Karpas-422 (cell line): ENCODE data around the gene JPH2. TPM values are rescaled to one million over a fixed set of nuclear protein-coding genes. Genes with fewer than 3 reads are reported as not detected.

Source experiments
- DNase-seq: peaks from one replicate; pipeline ENCODE4 v3.0.0-alpha.2; 2015
- H2AFZ ChIP-seq: fragments of 200-600 bp; sonication (generic); 2 replicates; pipeline ENCODE4 v1.6.1; 2014; ENCODE audit warnings: antibody characterized with exemption, low read length, mixed read lengths
- H3K27ac ChIP-seq: fragments of 200-600 bp; sonication (generic); 2 replicates; pipeline ENCODE4 v1.5.1; 2014; ENCODE audit warnings: mild to moderate bottlenecking, low read length, moderate library complexity
- H3K27me3 ChIP-seq: fragments of 200-600 bp; sonication (generic); 2 replicates; pipeline ENCODE4 v1.6.1; 2014; ENCODE audit warnings: low read length, mixed read lengths
- H3K36me3 ChIP-seq: fragments of 200-600 bp; sonication (generic); 2 replicates; pipeline ENCODE4 v1.6.1; 2014; ENCODE audit warnings: low read length, mixed read lengths; ENCODE audit not compliant: insufficient read depth
- H3K4me1 ChIP-seq: fragments of 200-600 bp; sonication (generic); 2 replicates; pipeline ENCODE4 v1.6.1; 2014; ENCODE audit warnings: mild to moderate bottlenecking, low read length, mixed read lengths
- H3K4me2 ChIP-seq: fragments of 200-600 bp; sonication (generic); 2 replicates; pipeline ENCODE4 v1.6.1; 2014; ENCODE audit warnings: low read length, low read depth, mild to moderate bottlenecking; ENCODE audit not compliant: poor library complexity, severe bottlenecking
- H3K4me3 ChIP-seq: fragments of 200-600 bp; sonication (generic); 2 replicates; pipeline ENCODE4 v1.5.1; 2014; ENCODE audit warnings: mild to moderate bottlenecking, antibody characterized with exemption, low read length, mixed read lengths
- H3K79me2 ChIP-seq: fragments of 200-600 bp; sonication (generic); 2 replicates; pipeline ENCODE4 v1.6.1; 2014; ENCODE audit warnings: mild to moderate bottlenecking, low read length, mixed read lengths
- H3K9ac ChIP-seq: fragments of 200-600 bp; sonication (generic); 2 replicates; pipeline ENCODE4 v1.6.0; 2014; ENCODE audit warnings: low read length
- H3K9me2 ChIP-seq: fragments of 200-600 bp; sonication (generic), shearing (Covaris generic); replicated peaks from 2 replicates; pipeline ENCODE4 v1.6.0; 2014; ENCODE audit warnings: mild to moderate bottlenecking, low read length, moderate library complexity; ENCODE audit not compliant: insufficient read depth
- H3K9me3 ChIP-seq: fragments of 300-700, 200-600 bp; sonication (generic); 2 replicates; pipeline ENCODE4 v1.6.1; 2014; ENCODE audit warnings: low read length, mixed read lengths
- H4K20me1 ChIP-seq: fragments of 200-600 bp; sonication (generic); 2 replicates; pipeline ENCODE4 v1.6.1; 2014; ENCODE audit warnings: mild to moderate bottlenecking, antibody characterized with exemption, low read length, low read depth; ENCODE audit not compliant: insufficient read depth
- total RNA-seq: library from RNA; depleted of rRNA; stranded (reverse); fragments of >200 nt; shearing (Covaris generic); gene quantifications from 2 replicates; pipeline ENCODE4 v1.2.3, GENCODE V29; 2014; ENCODE audit warnings: low replicate concordance

The JPH2 gene
- total RNA-seq, 1 experiment from 2014 or later = not detected

- Histone ChIP-seq H3K4me3 (no peak overlapping the region), H3K79me2 (no peaks in the 10 kb centered on the region), H3K4me2 (no peak overlapping the region), H3K36me3 (no peaks in the 10 kb centered on the region), H3K9me2 (no peaks in the 10 kb centered on the region), H3K4me1 (no peaks in the 10 kb centered on the region), H3K9ac (no peak overlapping the region), H4K20me1 (no peaks in the 10 kb centered on the region), H3K27ac (no peak overlapping the region), H3K27me3 (no peaks in the 10 kb centered on the region), H3K9me3 (no peaks in the 10 kb centered on the region), H2AFZ (no peak overlapping the region)
- DNase-seq = no peak
Observed at GRCh38 chr20:44188752-44189151, 1.8 kb upstream of the JPH2 start.

DNA sequence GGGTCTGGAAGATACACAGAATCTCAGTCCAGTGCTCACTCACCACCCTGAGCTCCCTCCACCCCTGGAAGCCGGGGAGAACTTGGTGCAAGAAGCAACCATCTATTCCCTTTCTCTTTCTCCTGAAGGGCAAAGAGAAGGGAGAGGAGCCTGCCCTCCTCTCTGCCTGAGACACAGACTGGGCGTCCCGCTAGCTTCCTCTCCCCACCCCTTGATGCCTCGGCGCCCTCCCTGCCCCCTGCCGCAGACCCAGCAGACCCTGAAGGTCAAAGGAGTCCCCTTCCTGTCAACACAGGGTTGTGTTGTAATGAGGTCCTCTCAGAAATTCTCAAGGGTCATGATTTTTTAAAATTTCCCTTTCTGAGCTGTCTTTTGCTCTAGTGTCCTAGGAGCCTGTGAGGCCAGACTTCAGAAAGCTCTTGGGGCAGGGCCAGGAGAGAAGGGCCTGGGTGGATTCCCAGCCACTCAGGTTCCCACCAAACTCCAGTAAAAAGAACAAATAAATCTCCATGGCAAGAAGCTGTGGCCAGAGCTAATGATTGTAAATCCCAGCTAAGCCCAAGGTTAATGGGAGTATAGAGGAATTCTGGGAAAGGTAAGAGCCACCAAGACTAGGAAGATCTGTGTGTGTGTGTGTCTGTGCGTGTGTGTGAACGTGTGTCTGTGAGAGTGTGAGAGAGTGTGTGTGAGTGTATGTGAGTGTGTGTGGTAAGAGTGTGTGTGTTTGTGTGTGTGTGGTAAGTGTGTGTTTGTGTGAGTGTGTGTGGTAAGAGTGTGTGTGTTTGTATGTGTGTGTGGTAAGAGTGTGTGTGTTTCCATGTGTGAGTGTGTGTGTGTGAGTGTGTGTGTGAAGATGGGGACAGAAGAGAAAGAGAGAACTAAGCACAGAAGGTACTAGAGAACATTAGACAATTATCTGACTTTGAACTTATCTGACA is 1.1 kb upstream of the JPH2 start:
- no peak overlapping the region for H3K4me3 ChIP-seq
- H3K9me3 ChIP-seq = no peaks in the 10 kb centered on the region
- H3K36me3 ChIP-seq = no peaks in the 10 kb centered on the region
- no peaks in the 10 kb centered on the region for H3K27me3 ChIP-seq
- H3K4me1 ChIP-seq = no peaks in the 10 kb centered on the region
- no peak overlapping the region for H3K9ac ChIP-seq
- H3K79me2 ChIP-seq = no peaks in the 10 kb centered on the region
- H3K9me2 ChIP-seq = no peaks in the 10 kb centered on the region
- H2AFZ ChIP-seq = no peak overlapping the region
- DNase-seq = no peak
- no peaks in the 10 kb centered on the region for H4K20me1 ChIP-seq
- no peak overlapping the region for H3K4me2 ChIP-seq
- no peak overlapping the region for H3K27ac ChIP-seq

- Histone ChIP-seq H3K9ac (no peak overlapping the region), H3K79me2 (no peaks in the 10 kb centered on the region), H3K9me2 (no peaks in the 10 kb centered on the region), H3K4me1 (no peaks in the 10 kb centered on the region), H3K9me3 (no peaks in the 10 kb centered on the region), H2AFZ (no peak overlapping the region), H4K20me1 (no peaks in the 10 kb centered on the region), H3K27me3 (no peaks in the 10 kb centered on the region), H3K27ac (no peak overlapping the region), H3K4me3 (no peak overlapping the region), H3K36me3 (no peaks in the 10 kb centered on the region), H3K4me2 (no peak overlapping the region)
- DNase-seq = no peak
Observed at GRCh38 chr20:44186674-44187053, 324 bp downstream of the JPH2 start.

DNA sequence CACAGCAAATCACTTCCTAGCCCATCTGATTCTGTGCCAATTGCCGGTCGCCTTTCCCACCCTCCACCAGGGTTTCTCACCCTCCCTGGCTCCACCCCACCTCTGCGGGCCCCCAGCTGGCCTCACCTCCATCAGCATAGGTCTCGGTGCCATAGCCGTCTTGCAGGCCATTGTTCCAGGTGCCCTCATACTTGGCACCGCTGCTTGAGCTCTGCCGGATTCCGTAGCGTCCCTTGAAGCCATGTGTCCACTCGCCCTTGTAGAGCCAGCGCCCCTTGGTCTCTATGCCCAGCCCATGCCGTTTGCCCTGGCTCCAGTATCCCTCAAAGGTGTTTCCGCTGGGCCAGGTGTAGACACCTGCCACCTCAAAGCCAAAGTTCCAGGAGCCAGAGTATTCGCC is 787 bp downstream of the JPH2 start:
- no peak overlapping the region for H3K4me3 ChIP-seq
- no peaks in the 10 kb centered on the region for H3K4me1 ChIP-seq
- H3K4me2 ChIP-seq = no peak overlapping the region
- no peaks in the 10 kb centered on the region for H3K79me2 ChIP-seq
- no peaks in the 10 kb centered on the region for H4K20me1 ChIP-seq
- H2AFZ ChIP-seq = no peak overlapping the region
- no peak for DNase-seq
- H3K9me3 ChIP-seq = no peaks in the 10 kb centered on the region
- H3K9ac ChIP-seq = no peak overlapping the region
- no peaks in the 10 kb centered on the region for H3K36me3 ChIP-seq
- H3K9me2 ChIP-seq = no peaks in the 10 kb centered on the region
- no peaks in the 10 kb centered on the region for H3K27me3 ChIP-seq
- H3K27ac ChIP-seq = no peak overlapping the region

GRCh38 chr20:44185574-44185973 is 1.4 kb downstream of the JPH2 start:
- Histone ChIP-seq H3K4me3 (no peak overlapping the region), H4K20me1 (no peaks in the 10 kb centered on the region), H2AFZ (no peak overlapping the region), H3K9me3 (no peaks in the 10 kb centered on the region), H3K27me3 (no peaks in the 10 kb centered on the region), H3K36me3 (no peaks in the 10 kb centered on the region), H3K27ac (no peak overlapping the region), H3K9me2 (no peaks in the 10 kb centered on the region), H3K79me2 (no peaks in the 10 kb centered on the region), H3K9ac (no peak overlapping the region), H3K4me1 (no peaks in the 10 kb centered on the region), H3K4me2 (no peak overlapping the region)
- no peak for DNase-seq

- Histone ChIP-seq H3K27ac (no peak overlapping the region), H2AFZ (no peak overlapping the region), H4K20me1 (no peaks in the 10 kb centered on the region), H3K4me3 (no peak overlapping the region), H3K36me3 (no peaks in the 10 kb centered on the region), H3K9ac (no peak overlapping the region), H3K4me1 (no peaks in the 10 kb centered on the region), H3K79me2 (no peaks in the 10 kb centered on the region), H3K9me3 (no peaks in the 10 kb centered on the region), H3K27me3 (peaks cover 2% of the 10 kb centered on the region; the same call in 1 of the 2 replicates), H3K9me2 (no peaks in the 10 kb centered on the region), H3K4me2 (no peak overlapping the region)
- DNase-seq = no peak
Observed at GRCh38 chr20:44183282-44183681, 3.7 kb downstream of the JPH2 start.

DNA sequence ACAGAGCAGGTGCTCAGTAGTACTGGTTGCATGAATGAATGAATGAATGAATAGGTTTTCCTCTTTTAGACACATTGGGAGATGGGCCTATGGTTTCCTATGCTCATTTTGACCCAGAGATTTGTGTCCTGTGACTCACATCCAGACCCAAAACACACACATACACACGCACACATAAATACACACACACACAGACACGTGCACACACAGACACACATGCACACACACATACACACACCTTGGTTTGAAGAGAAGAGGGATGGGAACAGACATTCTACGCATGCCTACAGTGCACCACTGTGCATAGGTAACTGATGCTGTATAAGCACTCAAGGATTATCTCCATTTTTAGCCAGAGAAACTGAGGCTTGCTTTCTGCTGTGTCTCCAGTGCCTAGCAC is 4.1 kb downstream of the JPH2 start:
- no peak overlapping the region for H3K27ac ChIP-seq
- no peak overlapping the region for H3K9ac ChIP-seq
- no peaks in the 10 kb centered on the region for H3K9me2 ChIP-seq
- no peak overlapping the region for H3K4me2 ChIP-seq
- no peaks in the 10 kb centered on the region for H3K9me3 ChIP-seq
- H3K4me1 ChIP-seq = no peaks in the 10 kb centered on the region
- H4K20me1 ChIP-seq = no peaks in the 10 kb centered on the region
- no peak overlapping the region for H3K4me3 ChIP-seq
- no peaks in the 10 kb centered on the region for H3K79me2 ChIP-seq
- H3K36me3 ChIP-seq = no peaks in the 10 kb centered on the region
- no peak overlapping the region for H2AFZ ChIP-seq
- DNase-seq = no peak
- peaks cover 2% of the 10 kb centered on the region; the same call in 1 of the 2 replicates for H3K27me3 ChIP-seq

DNA sequence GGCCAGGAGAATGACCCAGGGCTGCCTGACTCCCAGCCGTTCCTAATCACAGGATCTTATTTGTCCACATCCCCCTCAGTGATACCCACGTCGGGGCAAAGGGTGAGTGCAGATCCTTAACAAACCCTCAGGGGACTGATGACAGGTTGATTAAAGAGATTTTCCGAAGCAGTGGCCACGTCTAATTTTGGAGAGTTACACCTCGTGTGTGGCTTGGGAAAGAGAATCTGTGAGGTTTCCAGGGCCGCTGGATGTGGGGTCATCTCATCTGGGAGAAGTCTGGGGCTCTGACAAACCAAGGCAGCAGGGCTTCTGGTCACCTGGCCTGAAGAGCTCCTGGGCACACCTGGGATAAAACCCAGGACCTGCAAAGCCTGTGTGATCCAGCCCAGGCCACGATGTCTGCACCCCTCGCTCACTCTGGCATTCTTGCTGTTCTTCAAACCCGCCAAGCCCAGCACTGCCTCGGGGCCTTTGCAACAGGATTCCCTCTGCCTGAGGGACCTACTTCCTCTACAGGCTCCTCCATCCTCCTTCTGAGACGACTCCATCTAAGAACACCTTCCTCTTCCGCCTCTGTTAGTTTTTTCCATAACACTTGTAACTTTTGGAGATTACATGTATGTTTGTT is 4.7 kb downstream of the JPH2 start:
- H3K27me3 ChIP-seq = peaks cover 2% of the 10 kb centered on the region; the same call in 1 of the 2 replicates
- H3K9me2 ChIP-seq = no peaks in the 10 kb centered on the region
- no peak overlapping the region for H3K9ac ChIP-seq
- no peak overlapping the region for H2AFZ ChIP-seq
- no peak overlapping the region for H3K4me3 ChIP-seq
- H3K79me2 ChIP-seq = no peaks in the 10 kb centered on the region
- no peak for DNase-seq
- H4K20me1 ChIP-seq = no peaks in the 10 kb centered on the region
- H3K36me3 ChIP-seq = no peaks in the 10 kb centered on the region
- no peaks in the 10 kb centered on the region for H3K9me3 ChIP-seq
- no peak overlapping the region for H3K4me2 ChIP-seq
- H3K4me1 ChIP-seq = no peaks in the 10 kb centered on the region
- no peak overlapping the region for H3K27ac ChIP-seq
